GM23248 (cell line): Measurements from ENCODE around the gene FER.

Experiments used
- EZH2 ChIP-seq: fragments of 200-600 bp; sonication (generic); IDR thresholded peaks from 2 replicates; pipeline ENCODE4 v1.6.1; 2018; ENCODE audit warnings: antibody characterized with exemption, mild to moderate bottlenecking; ENCODE audit not compliant: insufficient read depth, poor library complexity, severe bottlenecking
- EZH2phosphoT487 ChIP-seq: fragments of 200-600 bp; sonication (generic); IDR thresholded peaks from 2 replicates; pipeline ENCODE4 v1.6.1; 2018; ENCODE audit warnings: antibody characterized with exemption, moderate library complexity, mild to moderate bottlenecking, low read depth; ENCODE audit not compliant: insufficient read depth

DNA sequence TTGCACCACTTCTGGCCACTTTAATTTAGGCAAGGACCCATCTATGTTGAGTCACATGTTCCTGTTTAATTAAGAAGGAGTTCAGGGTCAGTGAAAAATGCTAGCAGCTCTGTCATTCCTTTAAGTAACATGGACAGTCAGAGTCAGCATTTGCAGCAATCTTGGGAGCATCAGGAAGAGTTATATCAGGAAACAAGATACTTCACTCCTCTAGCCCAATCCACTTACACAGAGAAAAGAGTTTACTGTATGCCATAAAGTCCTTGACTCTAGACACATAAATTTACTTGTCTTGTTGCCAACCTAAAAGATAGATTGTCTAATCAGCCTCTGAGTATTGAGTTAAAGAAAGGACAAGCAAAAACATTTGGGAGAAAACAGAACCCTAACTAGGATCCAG lies 395.3 kb downstream of the FER start:
- TF ChIP-seq EZH2 (no peak), EZH2phosphoT487 (no peak)
